IMR-90 (cell line): ENCODE measurements around the gene TMCC1.

ENCODE experiments used
- POLR2A ChIP-seq: IDR thresholded peaks from 2 replicates; pipeline ENCODE4 v1.6.1; 2012; ENCODE audit warnings: mild to moderate bottlenecking, low read depth, low read length
- RFX5 ChIP-seq: IDR thresholded peaks from 2 replicates; pipeline ENCODE4 v1.8.0; 2012; ENCODE audit warnings: low read depth, mild to moderate bottlenecking, low read length, moderate library complexity
- TF ChIP-seq, protein P1 (sequence below): conservative IDR thresholded peaks from 2 replicates; pipeline ENCODE4 v1.5.1; 2012; ENCODE audit warnings: mild to moderate bottlenecking, low read depth, low read length, improper control_type of control experiment
- TF ChIP-seq, protein P2 (sequence below): fragments of 150-350 bp; IDR thresholded peaks from 2 replicates; pipeline ENCODE4 v1.6.1; 2017; ENCODE audit warnings: mild to moderate bottlenecking, antibody characterized with exemption, low read length, low read depth

GRCh38 chr3:129917423-129918007 is 24.0 kb upstream of the TMCC1 start:
- TF ChIP-seq, protein P1, sequence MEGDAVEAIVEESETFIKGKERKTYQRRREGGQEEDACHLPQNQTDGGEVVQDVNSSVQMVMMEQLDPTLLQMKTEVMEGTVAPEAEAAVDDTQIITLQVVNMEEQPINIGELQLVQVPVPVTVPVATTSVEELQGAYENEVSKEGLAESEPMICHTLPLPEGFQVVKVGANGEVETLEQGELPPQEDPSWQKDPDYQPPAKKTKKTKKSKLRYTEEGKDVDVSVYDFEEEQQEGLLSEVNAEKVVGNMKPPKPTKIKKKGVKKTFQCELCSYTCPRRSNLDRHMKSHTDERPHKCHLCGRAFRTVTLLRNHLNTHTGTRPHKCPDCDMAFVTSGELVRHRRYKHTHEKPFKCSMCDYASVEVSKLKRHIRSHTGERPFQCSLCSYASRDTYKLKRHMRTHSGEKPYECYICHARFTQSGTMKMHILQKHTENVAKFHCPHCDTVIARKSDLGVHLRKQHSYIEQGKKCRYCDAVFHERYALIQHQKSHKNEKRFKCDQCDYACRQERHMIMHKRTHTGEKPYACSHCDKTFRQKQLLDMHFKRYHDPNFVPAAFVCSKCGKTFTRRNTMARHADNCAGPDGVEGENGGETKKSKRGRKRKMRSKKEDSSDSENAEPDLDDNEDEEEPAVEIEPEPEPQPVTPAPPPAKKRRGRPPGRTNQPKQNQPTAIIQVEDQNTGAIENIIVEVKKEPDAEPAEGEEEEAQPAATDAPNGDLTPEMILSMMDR: no peak
- TF ChIP-seq POLR2A (no peak), RFX5 (no peak)
- TF ChIP-seq, protein P2, sequence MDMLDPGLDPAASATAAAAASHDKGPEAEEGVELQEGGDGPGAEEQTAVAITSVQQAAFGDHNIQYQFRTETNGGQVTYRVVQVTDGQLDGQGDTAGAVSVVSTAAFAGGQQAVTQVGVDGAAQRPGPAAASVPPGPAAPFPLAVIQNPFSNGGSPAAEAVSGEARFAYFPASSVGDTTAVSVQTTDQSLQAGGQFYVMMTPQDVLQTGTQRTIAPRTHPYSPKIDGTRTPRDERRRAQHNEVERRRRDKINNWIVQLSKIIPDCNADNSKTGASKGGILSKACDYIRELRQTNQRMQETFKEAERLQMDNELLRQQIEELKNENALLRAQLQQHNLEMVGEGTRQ: no peak
